HG02798 (cell line): ENCODE results near the gene NCAPG2.
"Not testable (repeated sequence)": the region's sequence is repeated elsewhere in the genome, so short reads cannot be mapped to it uniquely, and the experiment has no call there.

Experiments used
- ATAC-seq: cut with Tn5 transposase; IDR thresholded peaks from one replicate; pipeline ENCODE4 v1.9.1; 2021; ENCODE audit warnings: mild to moderate bottlenecking; ENCODE audit not compliant: unreplicated experiment, poor library complexity

Gene NCAPG2

GRCh38 chr7:158645842-158646241 lies 58.8 kb downstream of the NCAPG2 start:
- no peak for ATAC-seq

- no peak for ATAC-seq
Measured at GRCh38 chr7:158642149-158642548, 62.5 kb downstream of the NCAPG2 start.

GRCh38 chr7:158638001-158638400 lies 66.6 kb downstream of the NCAPG2 start:
- ATAC-seq = no peak

GRCh38 chr7:158633055-158633956 lies 71.3 kb downstream of the NCAPG2 start:
- peak; percentile 59 for ATAC-seq

- no peak for ATAC-seq
Measured at GRCh38 chr7:158631574-158632195, 72.9 kb downstream of the NCAPG2 start.

GRCh38 chr7:158626289-158626688 lies 78.3 kb downstream of the NCAPG2 start:
- not testable (repeated sequence) for ATAC-seq

- ATAC-seq = no peak
Measured at GRCh38 chr7:158623241-158623640, 81.4 kb downstream of the NCAPG2 start.

GRCh38 chr7:158620839-158621441 lies 83.7 kb downstream of the NCAPG2 start:
- ATAC-seq = no peak

- no peak for ATAC-seq
Measured at GRCh38 chr7:158620418-158620817, 84.2 kb downstream of the NCAPG2 start.

GRCh38 chr7:158618745-158619140 lies 85.9 kb downstream of the NCAPG2 start:
- ATAC-seq = no peak

GRCh38 chr7:158617737-158618128 lies 86.9 kb downstream of the NCAPG2 start:
- no peak for ATAC-seq

- ATAC-seq = no peak
Measured at GRCh38 chr7:158616050-158616449, 88.6 kb downstream of the NCAPG2 start.

- no peak for ATAC-seq
Measured at GRCh38 chr7:158614700-158615099, 89.9 kb downstream of the NCAPG2 start.

- ATAC-seq = peak; percentile 83
Measured at GRCh38 chr7:158613481-158613880, 91.1 kb downstream of the NCAPG2 start.

- no peak for ATAC-seq
Measured at GRCh38 chr7:158612546-158612945, 92.1 kb downstream of the NCAPG2 start.

- ATAC-seq = no peak
Measured at GRCh38 chr7:158611541-158611940, 93.1 kb downstream of the NCAPG2 start.

GRCh38 chr7:158609313-158609974 lies 95.2 kb downstream of the NCAPG2 start:
- no peak for ATAC-seq

GRCh38 chr7:158607563-158607962 lies 97.0 kb downstream of the NCAPG2 start:
- no peak for ATAC-seq

GRCh38 chr7:158606671-158607424 lies 97.8 kb downstream of the NCAPG2 start:
- no peak for ATAC-seq

GRCh38 chr7:158606129-158606528 lies 98.5 kb downstream of the NCAPG2 start:
- no peak for ATAC-seq
